CD14-positive monocyte (primary cell): ENCODE results near the gene PRR23B. TPM values are rescaled to one million over a fixed set of nuclear protein-coding genes. Genes with fewer than 3 reads are reported as not detected.

Source experiments
- DNase-seq, 3 donors: peaks; one replicate each; pipeline ENCODE4 v3.0.0-alpha.2; 2011 to 2022
- H2AFZ ChIP-seq: 2 replicates; pipeline ENCODE4 v1.6.0; 2012; ENCODE audit warnings: mild to moderate bottlenecking, low read depth, low read length, inconsistent platforms; ENCODE audit not compliant: insufficient read depth, poor library complexity, severe bottlenecking
- H3K27ac ChIP-seq, 2 donors: 1 replicate in 1 of 2; 2 replicates in 1 of 2; pipeline ENCODE4 v1.5.1; 2012 to 2013; ENCODE audit warnings: low read length in 2 of 2, control low read depth in 1 of 2, inconsistent platforms in 1 of 2, low read depth in 1 of 2, mild to moderate bottlenecking in 1 of 2
- H3K27me3 ChIP-seq, 2 donors: one replicate each; pipeline versions ENCODE4 v1.6.0 to v1.6.1; 2011 to 2013; ENCODE audit warnings: low read length in 2 of 2; ENCODE audit not compliant: control insufficient read depth in 2 of 2, insufficient read depth in 2 of 2
- H3K36me3 ChIP-seq, 2 donors: replicated peaks in 1 of 2; 1 replicate in 1 of 2; 2 replicates in 1 of 2; pipeline versions ENCODE4 v1.5.1 to v1.6.1; 2012 to 2013; ENCODE audit warnings: low read length in 2 of 2, control low read depth in 1 of 2, inconsistent platforms in 1 of 2, mild to moderate bottlenecking in 1 of 2; ENCODE audit not compliant: insufficient read depth in 2 of 2, control insufficient read depth in 1 of 2
- H3K4me1 ChIP-seq, 2 donors: 1 replicate in 1 of 2; 2 replicates in 1 of 2; pipeline versions ENCODE4 v1.5.1 to v1.6.1; 2012 to 2013; ENCODE audit warnings: low read length in 2 of 2, control low read depth in 1 of 2, inconsistent platforms in 1 of 2, mild to moderate bottlenecking in 1 of 2, moderate library complexity in 1 of 2; ENCODE audit not compliant: insufficient read depth in 2 of 2, control insufficient read depth in 1 of 2
- H3K4me2 ChIP-seq: replicated peaks from 2 replicates; pipeline ENCODE3; 2012; ENCODE audit warnings: low read length, moderate library complexity, mild to moderate bottlenecking; ENCODE audit not compliant: poor library complexity, severe bottlenecking; ENCODE audit errors: extremely low read depth
- H3K4me3 ChIP-seq, 3 experiments: fragments of 200-600 bp in 1 of 3; sonication (generic) in 1 of 3; replicated peaks in 1 of 3; 1 replicate in 2 of 3; 2 replicates in 1 of 3; pipeline ENCODE4 v1.5.1; 2011 to 2013; ENCODE audit warnings: low read length in 3 of 3, mild to moderate bottlenecking in 3 of 3, control low read depth in 2 of 3, low read depth in 2 of 3, inconsistent platforms in 1 of 3, moderate library complexity in 1 of 3
- H3K79me2 ChIP-seq: 2 replicates; pipeline ENCODE4 v1.6.0; 2012; ENCODE audit warnings: mild to moderate bottlenecking, control low read depth, inconsistent platforms, low read length, moderate library complexity; ENCODE audit not compliant: insufficient read depth
- H3K9ac ChIP-seq: 2 replicates; pipeline ENCODE4 v1.6.0; 2017; ENCODE audit warnings: low read length, mild to moderate bottlenecking; ENCODE audit not compliant: insufficient read depth, poor library complexity, severe bottlenecking
- H3K9me3 ChIP-seq, 2 donors: replicated peaks in 1 of 2; 1 replicate in 1 of 2; 2 replicates in 1 of 2; pipeline versions ENCODE4 v1.5.1 to v1.6.1; 2012 to 2013; ENCODE audit warnings: low read length in 2 of 2, control low read depth in 1 of 2; ENCODE audit not compliant: control insufficient read depth in 1 of 2, insufficient read depth in 1 of 2
- H4K20me1 ChIP-seq: 2 replicates; pipeline ENCODE4 v1.6.0; 2012; ENCODE audit warnings: mild to moderate bottlenecking, low read length, control low read depth, moderate library complexity; ENCODE audit not compliant: insufficient read depth
- H3K27ac Mint-ChIP-seq, 7 donors: one replicate each; pipeline ENCODE4 v1.8.0; 2020; ENCODE audit warnings: mild to moderate bottlenecking in 7 of 7, mixed read lengths in 7 of 7, moderate library complexity in 6 of 7, inconsistent platforms in 2 of 7
- H3K27me3 Mint-ChIP-seq, 3 donors: one replicate each; pipeline ENCODE4 v1.8.0; 2021 to 2022; ENCODE audit warnings: low read depth in 3 of 3, mild to moderate bottlenecking in 3 of 3, mixed read lengths in 3 of 3, moderate library complexity in 3 of 3, inconsistent platforms in 1 of 3
- H3K36me3 Mint-ChIP-seq, 2 donors: one replicate each; pipeline ENCODE4 v1.8.0; 2020; ENCODE audit warnings: mixed read lengths in 2 of 2, inconsistent platforms in 1 of 2, mild to moderate bottlenecking in 1 of 2
- H3K4me1 Mint-ChIP-seq: one replicate; pipeline ENCODE4 v1.8.0; 2020; ENCODE audit warnings: mild to moderate bottlenecking, mixed read lengths
- H3K4me3 Mint-ChIP-seq, 2 donors: one replicate each; pipeline ENCODE4 v1.8.0; 2020; ENCODE audit warnings: mild to moderate bottlenecking in 2 of 2, mixed read lengths in 2 of 2, moderate library complexity in 1 of 2
- H3K9me3 Mint-ChIP-seq, 7 donors: one replicate each; pipeline ENCODE4 v1.8.0; 2020 to 2022; ENCODE audit warnings: mixed read lengths in 7 of 7, mild to moderate bottlenecking in 6 of 7, moderate library complexity in 6 of 7, inconsistent platforms in 2 of 7
- WGBS: methylation state at CpG from one replicate; pipeline ENCODE4 v1.1.5; 2013; ENCODE audit warnings: missing lambda C conversion rate; ENCODE audit not compliant: insufficient coverage; 5-methylcytosine and 5-hydroxymethylcytosine counted together
- intact Hi-C, 2 donors: fragments of 100-400 bp; cut with micrococcal nuclease; formaldehyde crosslinking; loops; one replicate each; pipeline versions ENCODE4 v1.15.0 to v1.15.1; 2023
- polyA plus RNA-seq, 3 donors: library from polyadenylated mRNA; depleted of rRNA in 1 of 3; unstranded in 2 of 3; stranded (reverse) in 1 of 3; fragments of 300-500 nt in 2 of 3; fragments of >200 nt in 1 of 3; fragmentation: Illumina TruSeq in 2 of 3; gene quantifications; 1 replicate in 2 of 3; 2 replicates in 1 of 3; pipeline ENCODE4 v1.2.3, GENCODE V29; 2012 to 2021
- TF ChIP-seq, protein P1 (sequence below): fragments of 200-600 bp; IDR thresholded peaks from one replicate; pipeline ENCODE4 v1.8.0; 2022; ENCODE audit warnings: antibody characterized with exemption, mild to moderate bottlenecking

PRR23B gene
- polyA plus RNA-seq, 3 donors, result not detected

DNA sequence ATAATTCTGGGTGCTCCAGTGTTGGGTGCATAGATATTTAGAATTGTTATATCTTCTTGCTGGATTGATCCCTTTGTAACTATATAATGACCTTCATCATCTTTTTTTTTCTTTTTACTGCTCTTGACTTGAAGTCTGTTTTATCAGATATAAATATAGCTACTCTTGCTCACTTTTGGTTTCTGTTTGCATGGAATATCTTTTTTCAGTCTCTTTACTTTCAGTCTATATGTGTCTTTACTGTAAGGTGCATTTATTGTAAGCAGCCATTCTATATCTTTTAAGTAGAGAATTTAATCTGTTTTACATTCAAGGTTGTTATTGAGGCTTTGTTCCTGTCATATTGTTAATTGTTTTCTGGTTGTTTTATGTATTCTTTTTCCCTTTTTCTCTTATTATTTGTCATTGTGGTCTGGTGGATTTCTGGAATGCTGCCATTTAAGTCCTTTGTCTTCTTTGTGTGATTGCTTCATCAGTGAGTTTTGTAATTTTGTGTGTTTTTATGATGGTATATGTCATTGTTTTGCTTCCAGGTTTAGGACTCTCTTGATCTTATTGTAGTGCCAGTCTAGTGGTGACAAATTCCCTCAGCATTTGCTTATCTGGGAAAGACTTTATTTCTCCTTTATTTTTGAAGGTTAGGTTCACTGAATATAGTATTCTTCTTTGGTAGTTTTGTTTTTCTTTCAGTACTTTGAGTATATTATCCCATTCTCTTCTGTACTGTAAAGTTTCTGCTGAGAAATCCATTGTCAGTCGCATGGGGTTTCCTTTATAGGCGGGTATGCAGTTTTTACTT, 32.3 kb upstream of the PRR23B start:
- Mint-ChIP-seq H3K4me1 (no peaks in the 10 kb centered on the region), H3K27me3 (peaks cover 0 to 7% (median 1%) of the 10 kb centered on the region in 3 donors), H3K27ac (no peak overlapping the region), H3K36me3 (no peaks in the 10 kb centered on the region), H3K4me3 (no peak overlapping the region), H3K9me3 (peaks cover 4 to 26% (median 12%) of the 10 kb centered on the region in 7 donors)
- no peaks in the 10 kb centered on the region for H3K4me1 ChIP-seq
- H3K36me3 ChIP-seq, result no peaks in the 10 kb centered on the region
- peaks cover 12 to 13% of the 10 kb centered on the region in 2 donors for H3K9me3 ChIP-seq
- no peaks in the 10 kb centered on the region for H3K27me3 ChIP-seq
- TF ChIP-seq, protein P1, sequence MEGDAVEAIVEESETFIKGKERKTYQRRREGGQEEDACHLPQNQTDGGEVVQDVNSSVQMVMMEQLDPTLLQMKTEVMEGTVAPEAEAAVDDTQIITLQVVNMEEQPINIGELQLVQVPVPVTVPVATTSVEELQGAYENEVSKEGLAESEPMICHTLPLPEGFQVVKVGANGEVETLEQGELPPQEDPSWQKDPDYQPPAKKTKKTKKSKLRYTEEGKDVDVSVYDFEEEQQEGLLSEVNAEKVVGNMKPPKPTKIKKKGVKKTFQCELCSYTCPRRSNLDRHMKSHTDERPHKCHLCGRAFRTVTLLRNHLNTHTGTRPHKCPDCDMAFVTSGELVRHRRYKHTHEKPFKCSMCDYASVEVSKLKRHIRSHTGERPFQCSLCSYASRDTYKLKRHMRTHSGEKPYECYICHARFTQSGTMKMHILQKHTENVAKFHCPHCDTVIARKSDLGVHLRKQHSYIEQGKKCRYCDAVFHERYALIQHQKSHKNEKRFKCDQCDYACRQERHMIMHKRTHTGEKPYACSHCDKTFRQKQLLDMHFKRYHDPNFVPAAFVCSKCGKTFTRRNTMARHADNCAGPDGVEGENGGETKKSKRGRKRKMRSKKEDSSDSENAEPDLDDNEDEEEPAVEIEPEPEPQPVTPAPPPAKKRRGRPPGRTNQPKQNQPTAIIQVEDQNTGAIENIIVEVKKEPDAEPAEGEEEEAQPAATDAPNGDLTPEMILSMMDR, result no peak
- WGBS, result no CpG with 5 or more reads among the region's 2 CpGs
- no peak overlapping the region for H3K9ac ChIP-seq
- intact Hi-C loops, result no loop called here
- H4K20me1 ChIP-seq, result no peaks in the 10 kb centered on the region
- no peak overlapping the region for H2AFZ ChIP-seq
- H3K4me2 ChIP-seq, result no peak overlapping the region
- no peak overlapping the region for H3K27ac ChIP-seq
- no peaks in the 10 kb centered on the region for H3K79me2 ChIP-seq
- no peak overlapping the region for H3K4me3 ChIP-seq
- DNase-seq, result no peak

DNA sequence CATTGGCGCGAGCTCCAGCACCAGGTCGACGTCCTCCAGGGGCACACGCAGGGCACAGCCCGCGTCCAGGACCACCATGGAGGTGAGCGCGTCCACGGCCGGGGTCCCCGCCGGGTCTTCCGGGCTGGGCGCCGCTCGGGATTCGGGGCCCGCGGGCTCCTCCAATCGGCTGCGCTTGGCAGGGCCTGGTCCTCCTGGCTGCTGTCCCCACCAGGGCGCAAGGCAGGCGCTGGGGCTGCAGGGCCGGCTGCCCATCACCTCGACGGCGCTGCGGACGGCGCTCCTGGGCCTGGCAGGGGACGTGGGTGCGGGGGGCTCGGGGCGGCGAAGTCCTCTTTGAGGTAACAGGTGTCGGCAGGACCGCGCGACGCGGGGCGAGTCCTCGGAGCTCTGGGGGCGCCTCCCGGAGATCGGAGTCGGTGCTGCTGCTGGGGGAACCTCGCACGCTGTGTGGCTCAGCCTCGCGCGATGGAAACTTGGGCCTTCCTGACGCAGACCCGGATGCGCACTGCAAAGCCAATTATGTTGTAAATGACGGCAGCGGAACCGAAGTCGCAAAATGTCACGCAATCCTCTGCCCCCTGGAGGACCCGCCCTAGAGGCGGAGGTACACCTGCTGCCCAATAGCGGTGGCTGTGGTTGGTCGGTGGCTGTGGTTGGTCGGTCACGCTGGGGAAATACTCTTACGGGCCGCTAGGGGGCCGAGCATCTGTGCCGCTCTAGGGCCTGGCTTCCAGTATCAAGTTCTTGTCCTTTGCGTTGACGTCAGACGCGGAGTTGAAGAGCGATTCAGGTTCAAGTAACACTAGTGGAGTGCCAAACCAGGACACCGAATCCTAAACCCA, 23.9 kb upstream of the PRR23B start, which contains the start of gene PRR23C:
PRR23C (minus strand) TSS at position 527 of the 845 bp plus-strand sequence; CDS start at position 255, 272 bp downstream.
- H3K36me3 Mint-ChIP-seq, result no peaks in the 10 kb centered on the region
- no peaks in the 10 kb centered on the region for H3K4me1 Mint-ChIP-seq
- 48% methylated on average over 71 of the region's 77 CpGs for WGBS
- Histone ChIP-seq H3K9ac (no peak within 1 kb of the TSS), H3K4me1 (no peaks in the 10 kb centered on the region), H2AFZ (no peak within 1 kb of the TSS), H3K79me2 (no peaks in the 10 kb centered on the region), H3K27ac (no peak within 1 kb of the TSS), H4K20me1 (no peaks in the 10 kb centered on the region), H3K36me3 (no peaks in the 10 kb centered on the region), H3K4me3 (no peak within 1 kb of the TSS), H3K27me3 (no peaks in the 10 kb centered on the region), H3K4me2 (no peak within 1 kb of the TSS), H3K9me3 (peaks cover 12 to 24% of the 10 kb centered on the region in 2 donors)
- peaks cover 16 to 38% (median 23%) of the 10 kb centered on the region in 7 donors for H3K9me3 Mint-ChIP-seq
- TF ChIP-seq, protein P1, result no peak
- peak within 1 kb of the TSS in 1 of 7 donors; percentile 3 for H3K27ac Mint-ChIP-seq
- DNase-seq, result no peak
- intact Hi-C loops, result no loop called here
- peak within 1 kb of the TSS in 1 of 2 donors; percentile 17 for H3K4me3 Mint-ChIP-seq
- peaks cover 2 to 13% (median 5%) of the 10 kb centered on the region in 3 donors for H3K27me3 Mint-ChIP-seq
